ENCODE results near the gene WDR87.
"Not testable (repeated sequence)": the region's sequence is repeated elsewhere in the genome, so short reads cannot be mapped to it uniquely, and the experiment has no call there.

Gene WDR87

GRCh38 chr19:37930416-37930815 lies 24.0 kb upstream of the WDR87 start:
- DNase-seq (ENCODE audit: low spot score), result peak; percentile 31

- no peak for DNase-seq (ENCODE audit: low spot score)
These were observed 23.0 kb upstream of the WDR87 start for GRCh38 chr19:37929355-37929923.

- DNase-seq (ENCODE audit: low spot score), result no peak
These were observed 22.3 kb upstream of the WDR87 start for GRCh38 chr19:37928527-37929286.

- no peak for DNase-seq (ENCODE audit: low spot score)
These were observed 20.3 kb upstream of the WDR87 start for GRCh38 chr19:37926711-37927110.

GRCh38 chr19:37926255-37926654 lies 19.9 kb upstream of the WDR87 start:
- DNase-seq (ENCODE audit: low spot score), result no peak

- DNase-seq (ENCODE audit: low spot score), result no peak
These were observed 18.8 kb upstream of the WDR87 start for GRCh38 chr19:37925212-37925611.

GRCh38 chr19:37924573-37924972 lies 18.2 kb upstream of the WDR87 start:
- DNase-seq (ENCODE audit: low spot score), result not testable (repeated sequence)

GRCh38 chr19:37920591-37921450 lies 14.4 kb upstream of the WDR87 start:
- DNase-seq (ENCODE audit: low spot score), result no peak

- no peak for DNase-seq (ENCODE audit: low spot score)
These were observed 8.5 kb upstream of the WDR87 start for GRCh38 chr19:37914908-37915307.

- no peak for DNase-seq (ENCODE audit: low spot score)
These were observed 3.3 kb upstream of the WDR87 start for GRCh38 chr19:37909661-37910199.

GRCh38 chr19:37907735-37908455 lies 1.5 kb upstream of the WDR87 start:
- peak; percentile 24 for DNase-seq (ENCODE audit: low spot score)

- peak; percentile 97 for DNase-seq (ENCODE audit: low spot score)
These were observed 708 bp upstream of the WDR87 start, which contains the start of gene SIPA1L3 for GRCh38 chr19:37906869-37907734. SIPA1L3 (plus strand) TSS chr19:37907208; CDS start chr19:38081566, 174,358 bp downstream.

- DNase-seq (ENCODE audit: low spot score), result no peak
These were observed 3.3 kb downstream of the WDR87 start for GRCh38 chr19:37903096-37903495.

GRCh38 chr19:37902668-37903067 lies 3.7 kb downstream of the WDR87 start:
- peak; percentile 85 for DNase-seq (ENCODE audit: low spot score)

- no peak for DNase-seq (ENCODE audit: low spot score)
These were observed 6.4 kb downstream of the WDR87 start for GRCh38 chr19:37899966-37900365.

GRCh38 chr19:37899453-37899852 lies 6.9 kb downstream of the WDR87 start:
- DNase-seq (ENCODE audit: low spot score), result no peak

- no peak for DNase-seq (ENCODE audit: low spot score)
These were observed 10.2 kb downstream of the WDR87 start for GRCh38 chr19:37896180-37896579.

- DNase-seq (ENCODE audit: low spot score), result no peak
These were observed 12.4 kb downstream of the WDR87 start for GRCh38 chr19:37893845-37894575.

GRCh38 chr19:37886571-37886970 lies 19.8 kb downstream of the WDR87 start:
- DNase-seq (ENCODE audit: low spot score), result no peak

- DNase-seq (ENCODE audit: low spot score), result no peak
These were observed 21.0 kb downstream of the WDR87 start for GRCh38 chr19:37885392-37885791.
